K562 (cell line): ENCODE results near the gene DTNB. TPM values are rescaled to one million over a fixed set of nuclear protein-coding genes. Genes with fewer than 3 reads are reported as not detected.

Experiments used
- ATAC-seq: fragments of 200-7000 bp; cut with Tn5 transposase; 3 replicates; pipeline ENCODE4 v1.9.1; 2020; ENCODE audit warnings: moderate library complexity
- BruUV-seq: library from RNA; stranded (reverse); fragments of 400-500 nt; replicated peaks from 2 replicates; lab custom pipeline; 2021; lab: Mats Ljungman, UMichigan
- CTCF ChIA-PET: fragments of 300-600 bp; formaldehyde crosslinking; extraction: SDS; loops from one replicate; lab custom pipeline; 2021; ENCODE audit warnings: low intra/inter-chr PET ratio; lab: Yijun Ruan, JAX
- POLR2A ChIA-PET: fragments of 300-600, 350-650 bp; sonication (Branson Sonifier 250); formaldehyde crosslinking; extraction: SDS; loops from one replicate; lab custom pipeline; 2021; ENCODE audit warnings: antibody characterized with exemption, inconsistent platforms; lab: Yijun Ruan, JAX
- DNase-seq, 4 experiments: peaks; one replicate each; pipeline versions ENCODE4 v3.0.0 to v3.0.0-alpha.2; 2011 to 2018; ENCODE audit warnings: low spot score in 3 of 4, mixed read lengths in 3 of 4; ENCODE audit errors: extremely low read depth in 1 of 4
- FAIRE-seq: peaks from 2 replicates; lab custom pipeline; 2011; peaks lifted over from hg19 to GRCh38; lab: Jason Lieb, UNC
- H2AFZ ChIP-seq: 2 replicates; pipeline ENCODE4 v1.6.0; 2011; ENCODE audit warnings: low read depth, low read length, control low read depth, inconsistent platforms
- H3K27ac ChIP-seq: fragments of 200-600 bp; 3 replicates; pipeline ENCODE4 v1.8.0; 2011; ENCODE audit warnings: low read depth, mild to moderate bottlenecking, control low read depth, inconsistent platforms, low read length, moderate library complexity, mixed read lengths; ENCODE audit errors: extremely low read depth
- H3K27me3 ChIP-seq, 2 experiments: fragments of 300-600 bp in 1 of 2; 2 replicates in 1 of 2; 3 replicates in 1 of 2; pipeline versions ENCODE4 v1.6.0 to v1.8.0; 2011; ENCODE audit warnings: inconsistent platforms in 2 of 2, low read length in 2 of 2, mild to moderate bottlenecking in 1 of 2, mixed read lengths in 1 of 2, moderate library complexity in 1 of 2; ENCODE audit not compliant: control insufficient read depth in 2 of 2, insufficient read depth in 2 of 2
- H3K36me3 ChIP-seq: fragments of 300-600 bp; 3 replicates; pipeline ENCODE4 v1.8.0; 2011; ENCODE audit warnings: mild to moderate bottlenecking, low read length, inconsistent platforms; ENCODE audit not compliant: control insufficient read depth, insufficient read depth
- H3K4me1 ChIP-seq, 2 experiments: fragments of 200-600 bp in 1 of 2; replicated peaks in 1 of 2; 2 replicates in 1 of 2; 3 replicates in 1 of 2; pipeline versions ENCODE4 v1.5.1 to v1.8.0; 2011; ENCODE audit warnings: inconsistent platforms in 2 of 2, low read length in 2 of 2, mild to moderate bottlenecking in 1 of 2, mixed read lengths in 1 of 2, moderate library complexity in 1 of 2; ENCODE audit not compliant: control insufficient read depth in 2 of 2, insufficient read depth in 2 of 2
- H3K4me2 ChIP-seq: 2 replicates; pipeline ENCODE4 v1.6.1; 2011; ENCODE audit warnings: low read length, control low read depth, inconsistent platforms, mixed read lengths; ENCODE audit not compliant: insufficient read depth
- H3K4me3 ChIP-seq: fragments of 200-600 bp; sonication (generic), shearing (Covaris generic); 2 replicates; pipeline ENCODE4 v1.5.1; 2016; ENCODE audit warnings: control low read depth, inconsistent platforms
- H3K79me2 ChIP-seq: fragments of 200-600 bp; 3 replicates; pipeline ENCODE4 v1.8.0; 2011; ENCODE audit warnings: low read length, inconsistent platforms; ENCODE audit not compliant: control insufficient read depth, insufficient read depth
- H3K9ac ChIP-seq, 2 experiments: 2 replicates each; pipeline versions ENCODE4 v1.6.0 to v1.6.1; 2011; ENCODE audit warnings: low read depth in 2 of 2, low read length in 2 of 2, control low read depth in 1 of 2, inconsistent platforms in 1 of 2, mild to moderate bottlenecking in 1 of 2, mixed read lengths in 1 of 2; ENCODE audit not compliant: insufficient read depth in 1 of 2
- H3K9me1 ChIP-seq: one replicate; pipeline ENCODE4 v1.6.0; 2011; ENCODE audit warnings: inconsistent platforms, mild to moderate bottlenecking, low read length, moderate library complexity; ENCODE audit not compliant: control insufficient read depth, insufficient read depth
- H3K9me3 ChIP-seq: replicated peaks from 2 replicates; pipeline ENCODE4 v1.5.1; 2011; ENCODE audit warnings: low read depth, low read length, inconsistent platforms; ENCODE audit not compliant: control insufficient read depth, insufficient read depth
- H4K20me1 ChIP-seq: replicated peaks from 2 replicates; pipeline ENCODE4 v1.6.1; 2011; ENCODE audit warnings: low read length, inconsistent platforms, mixed read lengths; ENCODE audit not compliant: control insufficient read depth, insufficient read depth
- KDM2B ChIP-seq: fragments of 250-450 bp; sonication (Bioruptor Pico); IDR thresholded peaks from 2 replicates; pipeline ENCODE4 v1.8.0; 2021; ENCODE audit warnings: mild to moderate bottlenecking, moderate library complexity
- SAFB2 ChIP-seq: fragments of 200-400 bp; formaldehyde crosslinking; IDR thresholded peaks from 2 replicates; pipeline ENCODE4 v1.6.1; 2018; ENCODE audit warnings: borderline replicate concordance, low read length, low read depth, moderate library complexity; ENCODE audit not compliant: severe bottlenecking
- ZBTB34 ChIP-seq: fragments of 250-450 bp; sonication (Bioruptor Pico); IDR thresholded peaks from 2 replicates; pipeline ENCODE4 v1.8.0; 2021; ENCODE audit warnings: mild to moderate bottlenecking, moderate library complexity
- ZNF384 ChIP-seq: IDR thresholded peaks from 2 replicates; pipeline ENCODE4 v1.6.1; 2012; ENCODE audit warnings: low read depth, low read length, improper control_type of control experiment
- WGBS: fragments of 100-300 bp; shearing (Covaris generic); methylation state at CpG from one replicate; pipeline ENCODE4 v1.1.6; 2016; ENCODE audit warnings: low coverage, mixed read lengths; ENCODE audit not compliant: insufficient coverage; ENCODE audit errors: missing lambda C conversion rate; 5-methylcytosine and 5-hydroxymethylcytosine counted together
- in situ Hi-C: fragments of 300-500 bp; cut with MboI; formaldehyde crosslinking; loops from 4 replicates; pipeline ENCODE4 v1.15.0; 2018; ENCODE audit warnings: inconsistent platforms, mixed read lengths
- intact Hi-C: fragments of 100-400 bp; cut with micrococcal nuclease; formaldehyde crosslinking; loops from 2 replicates; pipeline ENCODE4 v1.14.2; 2022
- polyA plus RNA-seq, 8 experiments: library from polyadenylated mRNA; depleted of rRNA in 4 of 8; stranded (reverse) in 5 of 8; unstranded in 3 of 8; fragments of >200 nt; fragmentation: Nextera tagmentation in 2 of 8; fragmentation: Illumina TruSeq in 1 of 8; extraction: Ambion mirVana in 2 of 8; extraction: Trizol in 1 of 8; gene quantifications; 2 replicates each; pipeline versions ENCODE4 v1.2.1 to v1.2.3, GENCODE V29; 2011 to 2014; ENCODE audit warnings: inconsistent platforms in 1 of 8, missing spikeins in 1 of 8
- total RNA-seq, 7 experiments: library from RNA; depleted of rRNA in 6 of 7; stranded (reverse); fragments of >200 nt in 6 of 7; fragmentation: Illumina TruSeq in 2 of 7; extraction: Trizol in 2 of 7; gene quantifications; 2 replicates each; pipeline versions ENCODE4 v1.2.1 to v1.2.3, GENCODE V29; 2011 to 2021; ENCODE audit warnings: low replicate concordance in 1 of 7
- TF ChIP-seq, protein P1 (sequence below): fragments of 250-450 bp; sonication (Bioruptor Pico); IDR thresholded peaks from 2 replicates; pipeline ENCODE4 v1.9.0; 2021; ENCODE audit warnings: mild to moderate bottlenecking
- TF ChIP-seq, protein P2 (sequence below): fragments of 450-650 bp; IDR thresholded peaks from 2 replicates; pipeline ENCODE4 v1.7.0; 2016; ENCODE audit warnings: borderline replicate concordance

The DTNB gene
- total and polyA plus RNA-seq, 9 of the 15 experiments (the other 6 are each of a cell fraction or from before 2014, with no cell fraction given) = 0.18 to 2.0 (median 0.77) TPM; not detected in 2

- intact Hi-C loops = no loop called here
- no peak for FAIRE-seq
- 6% methylated on average over 4 of the region's 4 CpGs for WGBS
Observed at GRCh38 chr2:25692143-25692542, 18.8 kb upstream of the DTNB start.

More at GRCh38 chr2:25692143-25692542, 18.8 kb upstream of the DTNB start:
- Histone ChIP-seq H3K4me3 (no peak overlapping the region), H3K36me3 (no peaks in the 10 kb centered on the region), H4K20me1 (no peaks in the 10 kb centered on the region), H3K9me1 (no peaks in the 10 kb centered on the region), H3K27me3 (peaks cover 8 to 29% of the 10 kb centered on the region in 2 experiments; a peak in 4 of 5 replicates), H2AFZ (no peak overlapping the region), H3K9me3 (no peaks in the 10 kb centered on the region), H3K4me1 (no peaks in the 10 kb centered on the region; a peak in 1 of 5 replicates), H3K9ac (no peak overlapping the region), H3K4me2 (no peak overlapping the region), H3K27ac (no peak overlapping the region), H3K79me2 (no peaks in the 10 kb centered on the region)
- ChIA-PET CTCF (interaction anchor here (0.6 kb wide), 1 partner anchor 1866 kb away, joined by 3 read pairs; no protein-coding TSS in a partner anchor), POLR2A (interaction anchor here (0.7 kb wide), 1 partner anchor 18 kb away, joined by 4 read pairs; no protein-coding TSS in a partner anchor)
- ATAC-seq (peak; percentile 56), DNase-seq (no peak)
- in situ Hi-C loops = no loop called here
- BruUV-seq = no TSS peak
- no peak for TF ChIP-seq ZBTB34
- TF ChIP-seq KDM2B (CRISPR knock-in tag) = no peak
- TF ChIP-seq, protein P1, sequence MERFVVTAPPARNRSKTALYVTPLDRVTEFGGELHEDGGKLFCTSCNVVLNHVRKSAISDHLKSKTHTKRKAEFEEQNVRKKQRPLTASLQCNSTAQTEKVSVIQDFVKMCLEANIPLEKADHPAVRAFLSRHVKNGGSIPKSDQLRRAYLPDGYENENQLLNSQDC (CRISPR knock-in tag) = no peak
- TF ChIP-seq ZNF384 = peak; percentile 53; the same call in 1 of the 2 replicates
- TF ChIP-seq, protein P2, sequence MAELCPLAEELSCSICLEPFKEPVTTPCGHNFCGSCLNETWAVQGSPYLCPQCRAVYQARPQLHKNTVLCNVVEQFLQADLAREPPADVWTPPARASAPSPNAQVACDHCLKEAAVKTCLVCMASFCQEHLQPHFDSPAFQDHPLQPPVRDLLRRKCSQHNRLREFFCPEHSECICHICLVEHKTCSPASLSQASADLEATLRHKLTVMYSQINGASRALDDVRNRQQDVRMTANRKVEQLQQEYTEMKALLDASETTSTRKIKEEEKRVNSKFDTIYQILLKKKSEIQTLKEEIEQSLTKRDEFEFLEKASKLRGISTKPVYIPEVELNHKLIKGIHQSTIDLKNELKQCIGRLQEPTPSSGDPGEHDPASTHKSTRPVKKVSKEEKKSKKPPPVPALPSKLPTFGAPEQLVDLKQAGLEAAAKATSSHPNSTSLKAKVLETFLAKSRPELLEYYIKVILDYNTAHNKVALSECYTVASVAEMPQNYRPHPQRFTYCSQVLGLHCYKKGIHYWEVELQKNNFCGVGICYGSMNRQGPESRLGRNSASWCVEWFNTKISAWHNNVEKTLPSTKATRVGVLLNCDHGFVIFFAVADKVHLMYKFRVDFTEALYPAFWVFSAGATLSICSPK = no peak
- no peak for TF ChIP-seq SAFB2
